Fibroblast of skin of back (primary cell): ENCODE measurements around the gene ARID4B.
"Not testable (repeated sequence)": the region's sequence is repeated elsewhere in the genome, so short reads cannot be mapped to it uniquely, and the experiment has no call there.

ENCODE experiments used
- DNase-seq: peaks from one replicate; pipeline ENCODE4 v3.0.0-alpha.2; 2013

Gene ARID4B

GRCh38 chr1:235159930-235160329, 168.0 kb downstream of the ARID4B start:
- not testable (repeated sequence) for DNase-seq

- DNase-seq, result not testable (repeated sequence)
Observed at GRCh38 chr1:235159284-235159683, 168.7 kb downstream of the ARID4B start.

GRCh38 chr1:235158680-235159079, 169.3 kb downstream of the ARID4B start:
- DNase-seq, result no peak

- DNase-seq, result no peak
Observed at GRCh38 chr1:235157150-235157549, 170.8 kb downstream of the ARID4B start.

- DNase-seq, result no peak
Observed at GRCh38 chr1:235156740-235157139, 171.2 kb downstream of the ARID4B start.

- no peak for DNase-seq
Observed at GRCh38 chr1:235156265-235156664, 171.7 kb downstream of the ARID4B start.

GRCh38 chr1:235152235-235152634, 175.7 kb downstream of the ARID4B start:
- DNase-seq, result no peak

- no peak for DNase-seq
Observed at GRCh38 chr1:235151033-235151432, 176.9 kb downstream of the ARID4B start.

GRCh38 chr1:235149824-235150223, 178.2 kb downstream of the ARID4B start:
- DNase-seq, result no peak

GRCh38 chr1:235147269-235147668, 180.7 kb downstream of the ARID4B start:
- DNase-seq, result no peak

- no peak for DNase-seq
Observed at GRCh38 chr1:235145639-235146038, 182.3 kb downstream of the ARID4B start.

- DNase-seq, result no peak
Observed at GRCh38 chr1:235142991-235143390, 185.0 kb downstream of the ARID4B start.

- DNase-seq, result no peak
Observed at GRCh38 chr1:235139315-235139714, 188.7 kb downstream of the ARID4B start.

GRCh38 chr1:235138821-235139220, 189.2 kb downstream of the ARID4B start:
- no peak for DNase-seq

- no peak for DNase-seq
Observed at GRCh38 chr1:235136111-235136510, 191.9 kb downstream of the ARID4B start.

GRCh38 chr1:235134171-235134570, 193.8 kb downstream of the ARID4B start:
- DNase-seq, result no peak

GRCh38 chr1:235133086-235133485, 194.9 kb downstream of the ARID4B start:
- no peak for DNase-seq

GRCh38 chr1:235131961-235132360, 196.0 kb downstream of the ARID4B start:
- DNase-seq, result no peak

- DNase-seq, result no peak
Observed at GRCh38 chr1:235130766-235131270, 197.2 kb downstream of the ARID4B start.

- no peak for DNase-seq
Observed at GRCh38 chr1:235129774-235130570, 198.0 kb downstream of the ARID4B start.

GRCh38 chr1:235128456-235129328, 199.3 kb downstream of the ARID4B start, which contains the start of gene TOMM20:
Gene TOMM20 (minus strand): TSS chr1:235128837. CDS start chr1:235128715, 122 bp downstream.
- peak; percentile 98 for DNase-seq

- DNase-seq, result no peak
Observed at GRCh38 chr1:235127732-235128455, 200.1 kb downstream of the ARID4B start.

GRCh38 chr1:235127203-235127602, 200.8 kb downstream of the ARID4B start:
- no peak for DNase-seq
